ENCODE results near the gene SGSM1.
"Not testable (repeated sequence)": the region's sequence is repeated elsewhere in the genome, so short reads cannot be mapped to it uniquely, and the experiment has no call there.

The SGSM1 gene

DNA sequence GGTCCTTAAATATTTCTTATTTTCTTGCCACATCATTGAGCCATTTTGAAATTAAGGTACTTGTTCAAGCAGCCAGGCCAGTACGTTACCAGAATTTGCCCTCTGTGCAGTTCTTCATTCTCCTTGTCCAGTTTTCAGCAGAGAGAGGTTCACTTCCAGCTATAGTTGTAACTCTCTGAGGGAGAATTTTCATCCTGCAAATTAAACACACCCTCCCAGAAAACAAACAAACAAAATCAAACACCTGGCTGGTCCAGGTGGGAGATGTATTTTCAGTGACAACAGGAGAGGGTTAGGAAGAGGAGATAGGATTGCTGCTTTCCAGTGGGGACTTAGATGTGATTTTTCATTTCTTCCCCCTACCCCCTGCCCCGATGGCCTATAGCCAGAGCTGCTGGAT, 95.4 kb downstream of the SGSM1 start:
- FAIRE-seq = no peak

- FAIRE-seq = no peak
Observed at GRCh38 chr22:24905909-24906308, 99.9 kb downstream of the SGSM1 start.

DNA sequence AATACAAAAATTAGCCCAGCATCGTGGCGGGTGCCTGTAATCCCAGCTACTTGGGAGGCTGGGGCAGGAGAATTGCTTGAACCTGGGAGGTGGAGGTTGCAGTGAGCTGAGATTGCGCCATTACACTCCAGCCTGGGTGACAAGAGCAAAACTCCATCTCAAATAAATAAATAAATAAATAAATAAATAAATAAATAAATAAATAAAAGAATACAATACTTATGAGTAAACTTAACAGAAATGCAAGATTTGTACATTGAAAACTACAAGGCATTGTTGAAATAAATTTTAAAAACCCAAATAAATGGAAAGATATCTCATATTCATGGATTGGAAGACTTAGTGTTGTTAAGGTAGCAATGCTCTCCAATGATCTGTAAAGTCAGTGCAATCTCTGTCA, 101.1 kb downstream of the SGSM1 start:
- FAIRE-seq = not testable (repeated sequence)

GRCh38 chr22:24920029-24920428, 114.0 kb downstream of the SGSM1 start:
- no peak for FAIRE-seq

- FAIRE-seq = no peak
Observed at GRCh38 chr22:24925586-24926427, 119.8 kb downstream of the SGSM1 start.

- no peak for FAIRE-seq
Observed at GRCh38 chr22:24926428-24926725, 120.4 kb downstream of the SGSM1 start.

DNA sequence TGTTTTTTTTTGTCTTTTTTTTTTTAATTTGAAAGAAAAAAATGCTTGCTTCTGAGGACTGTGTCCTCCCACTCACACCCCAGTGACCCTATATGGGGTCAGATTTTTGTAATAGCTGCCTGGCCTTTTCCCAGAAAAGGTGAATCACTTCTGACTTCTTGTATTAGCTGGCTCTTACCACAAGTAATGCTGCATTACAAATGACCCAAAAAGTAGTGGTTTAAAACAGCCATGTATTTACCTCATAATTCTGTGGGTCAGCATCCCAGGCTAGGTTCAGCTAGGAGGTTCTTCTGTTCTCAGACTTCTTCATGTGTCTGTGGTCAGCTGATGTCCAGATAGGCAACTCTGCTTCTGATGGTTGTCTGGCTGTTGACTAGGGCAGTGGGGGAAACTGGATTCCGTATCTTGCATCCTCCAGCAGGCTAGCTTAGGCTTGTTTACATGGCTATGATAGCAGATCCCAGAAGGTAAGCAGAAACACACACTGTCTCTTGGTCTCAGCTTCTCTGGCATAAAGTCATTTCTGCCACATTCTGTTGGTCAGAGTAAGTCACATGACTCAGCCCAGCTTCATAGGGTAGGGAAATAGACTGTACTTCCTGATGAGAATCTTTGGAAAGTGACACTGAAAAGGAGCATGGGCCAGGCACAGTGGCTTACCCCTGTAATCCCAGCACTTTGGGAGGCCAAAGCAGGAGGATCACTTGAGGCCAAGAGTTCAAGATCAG, 121.0 kb downstream of the SGSM1 start:
- FAIRE-seq = no peak

GRCh38 chr22:24928322-24928721, 122.3 kb downstream of the SGSM1 start:
- FAIRE-seq = no peak

GRCh38 chr22:24930678-24931077, 124.7 kb downstream of the SGSM1 start:
- FAIRE-seq = no peak

DNA sequence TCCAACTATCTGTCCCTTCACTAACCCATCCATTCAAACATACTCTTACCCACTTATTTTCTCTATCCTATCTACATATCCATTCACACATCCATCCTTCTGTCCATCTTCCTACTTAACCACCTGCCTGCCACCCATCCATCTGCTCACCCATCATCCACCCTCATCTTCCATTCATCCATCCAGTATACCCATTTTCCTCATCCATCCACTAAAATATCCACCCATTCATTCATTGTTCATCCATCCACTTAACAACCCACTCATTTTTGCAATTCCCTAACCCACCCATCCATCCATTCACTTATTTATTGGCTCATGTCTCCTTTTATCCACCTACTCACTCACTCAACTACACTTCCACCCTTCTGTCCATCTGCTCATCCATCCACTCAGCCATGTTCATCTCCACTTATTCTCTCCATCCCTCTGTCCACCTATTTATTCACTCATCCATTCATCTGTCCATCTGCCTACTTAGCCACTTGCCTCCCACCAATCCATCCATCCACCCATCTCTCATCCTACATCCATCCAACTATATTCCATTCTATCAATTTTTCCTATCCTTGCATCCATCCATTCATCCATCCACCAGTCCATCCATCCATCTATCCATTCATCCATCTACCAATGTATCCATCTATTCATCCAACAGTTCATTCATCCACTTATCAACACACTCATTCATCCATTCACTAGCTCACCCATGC, 129.9 kb downstream of the SGSM1 start:
- FAIRE-seq = no peak

GRCh38 chr22:24937114-24937513, 131.1 kb downstream of the SGSM1 start:
- FAIRE-seq = no peak

GRCh38 chr22:24938741-24939341, 132.8 kb downstream of the SGSM1 start:
- no peak for FAIRE-seq

GRCh38 chr22:24942301-24942700, 136.3 kb downstream of the SGSM1 start:
- FAIRE-seq = no peak

- no peak for FAIRE-seq
Observed at GRCh38 chr22:24944217-24944937, 138.4 kb downstream of the SGSM1 start.

- FAIRE-seq = no peak
Observed at GRCh38 chr22:24945430-24945829, 139.4 kb downstream of the SGSM1 start.

DNA sequence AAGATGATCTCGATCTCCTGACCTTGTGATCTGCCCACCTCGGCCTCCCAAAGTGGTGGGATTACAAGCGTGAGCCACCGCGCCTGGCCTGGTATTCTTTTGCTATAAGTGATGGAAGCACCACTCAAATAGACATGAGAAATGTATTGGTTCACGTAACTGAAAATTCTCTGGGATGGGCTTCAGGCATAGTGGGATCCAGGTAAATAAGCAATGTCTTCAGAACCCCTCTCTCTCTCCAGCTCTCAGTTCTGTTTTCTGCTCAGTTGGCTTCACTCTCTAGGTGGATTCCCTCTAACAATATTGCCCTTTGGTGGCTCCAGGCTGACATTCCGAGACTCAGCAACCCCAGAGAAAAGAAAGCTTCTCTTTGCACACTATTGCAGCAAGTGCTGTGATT, 141.4 kb downstream of the SGSM1 start:
- no peak for FAIRE-seq

DNA sequence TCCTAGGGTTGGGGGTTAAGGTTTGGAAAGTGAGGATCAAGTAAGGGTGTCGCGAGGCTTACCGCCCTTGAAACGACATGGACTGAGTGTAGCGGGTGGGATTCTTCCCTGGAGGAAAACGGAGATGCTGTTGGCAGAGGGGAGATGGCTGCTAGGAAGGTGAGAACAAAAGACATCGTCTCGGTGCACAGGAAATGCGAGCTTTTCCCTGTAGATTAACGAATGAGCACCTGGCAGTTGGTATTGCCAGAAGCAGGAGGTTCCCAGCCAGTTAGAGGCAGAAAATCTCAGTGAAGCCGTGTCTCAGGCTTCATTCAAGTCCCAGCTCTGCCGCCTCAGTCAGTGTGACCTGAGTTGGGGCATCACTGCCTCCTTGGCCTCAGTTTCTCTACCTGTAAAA, 141.9 kb downstream of the SGSM1 start:
- no peak for FAIRE-seq

DNA sequence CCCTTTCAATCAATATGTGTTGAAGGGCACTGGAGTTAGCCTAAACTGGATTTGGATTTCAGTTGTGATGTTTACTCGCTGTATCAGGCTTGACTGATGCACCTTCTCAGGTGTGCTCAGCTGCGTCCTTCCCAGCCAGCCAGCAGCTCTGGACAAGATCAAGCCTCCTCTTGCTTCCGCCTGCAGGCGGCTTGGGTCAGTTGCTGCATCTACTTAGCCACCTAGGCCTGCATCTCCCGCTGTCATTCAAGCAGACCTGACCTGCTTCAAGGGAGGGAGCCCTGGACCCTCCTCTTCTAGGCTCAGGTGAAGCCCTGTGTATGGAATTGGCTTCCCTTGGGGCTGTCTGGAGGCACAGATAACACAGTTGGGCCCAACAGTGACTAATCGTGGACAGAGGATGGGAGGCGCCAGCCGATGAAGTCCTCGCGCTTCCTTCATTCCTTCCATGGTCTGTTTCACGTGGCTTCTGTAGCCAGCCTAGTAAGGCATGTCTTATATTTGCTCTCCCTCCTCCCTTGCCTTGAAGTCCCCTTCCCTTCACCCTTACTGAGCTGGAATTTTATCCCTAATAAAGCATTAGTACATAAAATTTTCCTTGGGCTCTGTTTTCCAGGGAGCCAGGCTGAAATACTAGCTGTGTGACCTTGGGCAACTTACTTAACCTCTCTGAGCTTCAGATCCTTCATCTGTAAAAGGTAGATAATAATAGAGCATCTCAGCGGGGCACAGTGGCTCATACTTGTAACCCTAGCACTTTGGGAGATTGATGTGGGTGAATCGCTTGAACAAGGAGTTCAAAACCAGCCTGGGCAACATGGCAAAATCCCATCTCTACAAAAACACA, 142.6 kb downstream of the SGSM1 start:
- FAIRE-seq = no peak

DNA sequence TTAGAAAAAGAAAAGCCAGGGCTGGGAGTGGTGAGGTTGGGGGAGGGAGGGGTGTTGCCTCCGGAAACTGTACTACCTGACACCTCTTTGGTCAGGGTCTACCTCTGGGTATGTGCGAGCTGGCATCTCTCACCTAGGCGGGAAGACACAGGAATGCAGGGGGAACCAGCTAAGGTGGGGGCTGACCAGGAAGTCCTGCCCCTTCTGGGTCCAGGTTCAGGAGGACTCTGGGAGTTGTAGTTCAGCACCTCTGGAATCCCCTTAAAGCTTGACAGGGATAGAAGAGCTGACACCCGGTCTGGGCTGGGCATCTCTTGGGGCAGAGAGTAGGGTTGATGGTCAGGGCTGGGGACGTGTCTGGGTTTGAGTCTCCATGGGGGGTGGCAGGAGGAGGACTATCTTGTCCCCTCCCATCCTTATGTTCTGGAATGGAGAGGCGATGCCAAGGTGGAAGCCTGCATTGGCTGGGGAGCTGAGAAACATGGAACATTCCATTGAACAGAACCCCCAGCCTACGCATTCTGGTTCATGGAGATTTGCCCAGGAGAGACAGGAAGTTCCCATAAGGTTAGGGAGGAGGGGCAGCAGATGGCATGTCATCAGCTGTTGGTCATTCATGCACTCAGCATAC, 144.4 kb downstream of the SGSM1 start:
- FAIRE-seq = no peak

- FAIRE-seq = no peak
Observed at GRCh38 chr22:24951942-24952836, 146.2 kb downstream of the SGSM1 start, which contains the start of gene KIAA1671. KIAA1671 (plus strand) TSS chr22:24952716; CDS start chr22:25028000, 75,284 bp downstream.
